ENCODE data around the gene APOBR.
"Not testable (repeated sequence)": the region's sequence is repeated elsewhere in the genome, so short reads cannot be mapped to it uniquely, and the experiment has no call there.

APOBR gene

DNA sequence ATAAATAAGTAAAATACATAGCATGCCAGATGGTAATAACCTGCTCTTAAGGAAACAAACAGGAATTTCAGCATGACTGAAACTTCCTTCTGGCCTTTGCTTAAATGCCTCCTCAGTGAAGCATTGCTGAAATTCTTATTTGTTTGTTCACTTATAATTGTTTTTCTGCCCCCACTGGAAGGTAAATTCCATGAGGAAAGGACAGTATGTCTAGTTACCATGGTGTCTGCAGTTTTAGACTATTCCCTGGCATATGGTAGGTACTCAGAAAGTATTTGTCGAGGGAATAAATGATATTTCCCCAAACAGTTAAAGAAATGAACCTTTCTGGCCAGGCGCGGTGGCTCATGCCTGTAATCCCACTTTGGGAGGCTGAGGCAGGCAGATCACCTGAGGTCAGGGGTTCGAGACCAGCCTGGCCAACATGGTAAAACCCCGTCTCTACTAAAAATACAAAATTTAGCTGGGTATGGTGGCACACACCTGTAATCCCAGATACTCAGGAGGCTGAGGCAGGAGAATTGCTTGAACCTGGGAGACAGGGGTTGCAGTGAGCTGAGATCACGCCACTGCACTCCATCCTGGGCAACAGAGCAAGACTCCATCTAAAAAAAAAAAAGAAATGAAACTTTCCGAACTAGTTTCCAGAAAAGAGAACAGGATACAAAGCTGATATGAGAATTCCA, 32.8 kb downstream of the APOBR start:
- DNase-seq (ENCODE audit: low read depth in 2 of 2): not testable (repeated sequence)

DNA sequence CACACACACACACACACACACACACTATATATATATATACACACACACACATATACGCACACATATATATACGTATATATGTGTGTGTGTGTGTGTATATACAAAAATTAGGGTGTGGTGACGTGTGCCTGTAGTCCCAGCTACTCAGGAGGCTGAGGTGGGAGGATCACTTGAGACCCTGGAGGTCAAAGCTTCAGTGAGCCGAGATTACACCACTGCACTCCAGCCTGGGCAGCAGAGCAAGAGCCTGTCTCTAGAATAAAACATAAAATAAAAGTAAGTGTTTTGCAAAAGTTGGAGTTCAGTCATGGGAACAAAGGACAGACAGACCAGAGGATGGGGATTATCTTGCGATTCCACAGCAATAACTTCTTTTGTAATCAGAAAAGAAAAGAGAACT, 33.5 kb downstream of the APOBR start:
- DNase-seq (ENCODE audit: low read depth in 2 of 2): no peak

DNA sequence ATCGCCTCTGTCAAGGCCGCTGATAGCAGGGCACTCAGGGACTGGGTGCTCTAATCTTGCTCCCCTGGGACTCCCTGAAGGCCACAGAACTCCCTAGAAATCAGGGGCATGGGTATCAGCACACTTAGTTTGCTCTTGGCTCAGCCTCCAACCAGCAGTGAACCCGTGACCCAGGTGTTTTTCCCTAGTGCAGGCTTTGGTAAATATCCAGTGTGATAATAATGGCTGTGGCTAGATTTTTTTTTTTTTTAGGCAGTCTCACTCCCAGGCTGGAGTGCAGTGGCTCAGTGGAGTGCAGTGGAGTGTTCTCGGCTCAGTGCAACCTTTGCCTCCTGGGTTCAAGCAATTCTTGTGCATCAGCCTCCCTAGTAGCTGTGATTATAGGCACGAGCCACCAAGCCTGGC, 34.0 kb downstream of the APOBR start:
- DNase-seq (ENCODE audit: low read depth in 2 of 2): no peak

DNA sequence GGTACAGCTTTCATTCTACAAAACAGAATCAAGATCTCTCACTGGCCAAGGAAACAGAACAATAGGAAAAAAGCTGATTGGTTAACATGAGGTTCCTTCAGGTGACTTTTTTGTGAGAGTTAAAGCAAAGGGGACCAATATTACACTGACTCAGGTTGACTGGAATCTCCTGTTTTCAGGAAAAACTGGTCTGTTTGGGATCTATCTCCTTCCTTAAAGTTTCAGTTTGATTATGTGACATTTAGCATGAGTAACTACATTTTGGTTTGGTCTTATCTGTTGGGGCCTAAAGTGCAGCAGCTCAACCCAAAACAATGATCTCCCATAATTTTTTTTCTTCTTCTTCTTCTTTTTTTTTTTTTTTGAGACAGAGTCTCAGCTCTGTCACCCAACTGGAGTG, 34.7 kb downstream of the APOBR start:
- no peak for DNase-seq (ENCODE audit: low read depth in 2 of 2)

DNA sequence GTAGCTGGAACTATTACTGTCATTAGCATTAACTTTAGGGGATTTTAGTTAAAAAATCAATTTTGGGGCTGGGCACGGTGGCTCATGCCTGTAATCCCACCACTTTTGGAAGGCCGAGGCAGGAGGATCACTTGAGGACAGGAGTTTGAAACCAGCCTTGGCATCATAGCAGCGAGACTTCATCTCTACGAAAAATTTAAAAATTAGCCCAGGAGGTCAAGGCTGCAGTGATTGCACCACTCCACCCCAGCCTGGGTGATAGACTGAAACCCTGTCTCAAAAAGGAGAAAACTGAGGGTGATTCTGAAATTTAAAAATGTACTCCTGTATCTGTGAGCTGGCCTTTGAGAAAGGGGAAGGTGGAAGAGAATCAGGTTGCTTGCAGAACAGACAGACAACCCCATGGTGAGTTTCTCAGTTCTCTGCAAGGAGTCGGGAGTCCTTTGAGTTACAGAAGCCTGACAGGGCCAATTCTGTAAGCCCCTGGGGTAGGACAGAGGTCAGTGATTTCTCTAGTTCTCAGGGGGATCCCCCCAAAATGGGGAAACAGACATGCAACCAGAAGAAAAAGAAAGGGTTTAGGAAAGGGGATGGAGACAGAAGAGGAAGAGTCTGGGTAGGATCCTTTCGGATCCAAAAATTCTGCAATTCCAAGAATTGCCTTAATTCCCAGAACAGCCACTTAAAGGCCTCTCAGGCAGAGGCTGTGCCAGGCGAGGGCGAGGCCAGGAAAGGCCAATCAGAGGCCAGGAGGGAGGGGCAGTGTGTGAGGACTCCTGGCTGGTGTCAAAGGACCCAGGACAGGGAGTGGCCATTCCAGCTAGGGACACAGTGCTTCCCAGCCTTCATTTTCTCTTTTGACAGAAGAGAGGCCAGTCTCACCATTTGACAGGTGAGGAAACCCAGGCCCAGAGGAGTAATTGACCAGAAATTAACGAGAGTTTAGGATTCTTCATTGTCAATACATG, 37.6 kb downstream of the APOBR start:
- DNase-seq (ENCODE audit: low read depth in 2 of 2): no peak

DNA sequence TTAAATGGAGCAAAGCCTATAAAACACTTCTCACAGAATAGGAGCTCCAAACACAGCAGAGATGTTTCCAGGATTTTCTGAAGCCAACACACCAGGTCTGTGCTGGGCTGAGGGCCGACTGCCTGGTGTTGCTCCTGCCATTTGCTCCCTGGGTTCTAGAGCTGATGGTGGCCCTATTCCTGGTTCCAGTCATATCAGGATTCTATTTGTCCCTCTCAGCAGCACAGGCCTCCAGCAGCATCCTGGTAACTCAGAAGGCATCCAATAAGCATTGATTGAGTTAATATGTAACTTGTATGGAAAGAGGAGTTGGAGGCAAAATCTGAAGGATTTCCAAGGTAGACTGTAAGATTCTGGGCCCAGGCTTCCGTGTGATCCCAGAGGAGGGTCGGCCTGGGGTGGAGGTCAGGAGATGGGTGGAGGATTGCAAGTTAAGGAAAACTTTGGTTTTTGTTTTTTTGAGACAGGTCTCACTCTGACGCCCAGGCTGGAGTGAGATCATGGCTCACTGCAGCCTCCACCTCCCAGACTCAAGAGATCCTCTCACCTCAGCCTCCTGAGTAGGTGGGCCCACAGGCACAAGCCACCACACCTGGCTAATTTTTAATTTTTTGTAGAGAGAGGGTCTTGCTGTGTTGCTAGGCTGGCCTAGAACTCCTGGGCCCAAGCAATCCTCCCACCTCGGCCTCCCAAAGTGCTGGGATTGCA, 38.7 kb downstream of the APOBR start:
- no peak for DNase-seq (ENCODE audit: low read depth in 2 of 2)

DNA sequence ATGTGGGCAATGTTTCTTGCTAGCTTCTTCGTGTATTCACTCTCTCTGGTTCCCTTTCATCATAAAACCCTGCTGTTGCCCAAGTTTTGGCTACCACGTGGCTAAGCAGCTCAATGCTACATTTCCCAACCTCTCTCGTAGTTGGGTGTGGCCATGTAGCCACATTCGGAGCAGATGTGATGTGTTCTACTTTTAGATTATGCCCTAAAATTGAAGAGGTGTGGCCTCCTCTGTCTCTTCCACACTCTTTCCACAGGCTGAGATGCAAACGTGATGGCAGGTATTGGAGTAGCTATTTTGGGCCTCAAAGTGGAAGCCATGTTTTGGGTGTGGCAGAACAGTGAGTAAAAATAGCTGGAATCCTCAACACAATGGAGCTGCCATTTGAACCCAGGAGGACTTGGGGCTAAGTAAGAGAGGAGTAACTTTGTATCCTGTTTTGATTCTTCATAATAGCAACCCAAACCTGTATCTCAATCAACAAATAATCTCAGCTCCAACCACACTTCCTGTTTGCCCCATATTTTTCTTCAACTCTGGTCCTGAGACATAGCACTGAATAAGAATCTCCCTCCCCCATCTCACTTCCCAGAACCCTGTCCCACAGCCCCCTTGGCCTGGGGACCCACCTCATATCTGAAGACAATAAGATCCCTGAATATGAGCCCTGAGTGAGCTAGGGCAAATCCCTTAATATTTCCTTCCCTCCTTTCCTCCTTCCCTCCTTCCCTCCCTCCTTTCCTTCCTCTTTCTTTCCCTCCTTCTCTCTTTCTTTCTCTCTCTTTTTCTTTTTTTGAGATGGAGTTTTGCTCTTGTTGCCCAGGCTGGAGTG, 40.3 kb downstream of the APOBR start:
- DNase-seq (ENCODE audit: low read depth in 2 of 2): no peak

DNA sequence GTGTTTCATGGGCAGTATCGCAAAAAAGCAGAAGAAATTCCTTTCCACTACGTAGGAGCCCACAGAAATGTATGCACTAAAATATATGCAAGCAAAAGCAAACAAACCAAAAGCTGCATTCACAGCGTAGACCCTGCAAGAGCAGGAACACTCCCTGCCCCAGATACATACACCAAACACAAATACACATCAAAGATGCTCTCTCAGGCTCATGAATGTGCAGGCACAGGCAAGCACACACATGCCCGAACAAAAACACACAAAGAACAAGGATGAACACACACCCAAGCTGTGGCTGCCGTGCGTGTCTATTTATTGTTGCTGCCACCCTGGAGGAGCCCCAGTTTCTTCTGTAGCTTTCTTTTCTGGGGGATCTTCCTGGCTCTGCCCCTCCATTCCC, 42.6 kb downstream of the APOBR start:
- DNase-seq (ENCODE audit: low read depth in 2 of 2): no peak

DNA sequence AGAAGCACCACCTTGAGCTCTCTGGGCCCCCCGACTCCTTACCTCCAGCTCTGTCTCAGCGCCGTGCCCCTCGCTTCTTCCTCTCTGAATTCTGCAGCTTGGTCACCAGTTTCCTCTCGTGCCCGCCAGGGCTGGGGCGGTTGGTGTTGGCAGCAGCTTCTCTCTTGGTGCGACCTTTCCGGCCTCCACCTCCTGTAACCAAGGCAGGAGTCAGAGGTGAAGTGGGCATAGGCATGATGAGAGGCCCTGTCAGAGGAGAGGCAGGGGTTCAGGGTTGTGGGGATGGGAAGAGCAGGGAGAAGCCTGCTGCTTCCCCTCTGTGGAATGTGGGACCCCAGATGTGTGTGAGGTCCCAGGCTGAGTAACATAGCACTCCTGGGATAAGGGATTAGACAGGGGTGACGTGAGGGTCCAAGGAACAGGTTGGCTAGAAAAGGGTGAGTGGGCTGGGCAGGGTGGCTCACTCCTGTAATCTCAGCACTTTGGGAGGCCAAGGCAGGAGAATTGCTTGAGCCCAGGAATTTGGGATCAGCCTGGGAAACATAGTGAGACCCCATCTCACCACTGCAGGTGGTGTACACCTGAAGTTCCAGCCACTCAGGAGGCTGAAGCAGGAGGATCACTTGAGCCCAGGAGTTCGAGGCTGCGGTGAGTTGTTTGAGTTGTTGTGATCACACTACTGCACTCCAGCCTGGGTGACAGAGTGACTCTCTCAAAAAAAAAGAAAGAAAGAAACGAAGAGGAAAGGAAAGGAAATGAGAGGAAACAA, 43.7 kb downstream of the APOBR start:
- DNase-seq (ENCODE audit: low read depth in 2 of 2): no peak

DNA sequence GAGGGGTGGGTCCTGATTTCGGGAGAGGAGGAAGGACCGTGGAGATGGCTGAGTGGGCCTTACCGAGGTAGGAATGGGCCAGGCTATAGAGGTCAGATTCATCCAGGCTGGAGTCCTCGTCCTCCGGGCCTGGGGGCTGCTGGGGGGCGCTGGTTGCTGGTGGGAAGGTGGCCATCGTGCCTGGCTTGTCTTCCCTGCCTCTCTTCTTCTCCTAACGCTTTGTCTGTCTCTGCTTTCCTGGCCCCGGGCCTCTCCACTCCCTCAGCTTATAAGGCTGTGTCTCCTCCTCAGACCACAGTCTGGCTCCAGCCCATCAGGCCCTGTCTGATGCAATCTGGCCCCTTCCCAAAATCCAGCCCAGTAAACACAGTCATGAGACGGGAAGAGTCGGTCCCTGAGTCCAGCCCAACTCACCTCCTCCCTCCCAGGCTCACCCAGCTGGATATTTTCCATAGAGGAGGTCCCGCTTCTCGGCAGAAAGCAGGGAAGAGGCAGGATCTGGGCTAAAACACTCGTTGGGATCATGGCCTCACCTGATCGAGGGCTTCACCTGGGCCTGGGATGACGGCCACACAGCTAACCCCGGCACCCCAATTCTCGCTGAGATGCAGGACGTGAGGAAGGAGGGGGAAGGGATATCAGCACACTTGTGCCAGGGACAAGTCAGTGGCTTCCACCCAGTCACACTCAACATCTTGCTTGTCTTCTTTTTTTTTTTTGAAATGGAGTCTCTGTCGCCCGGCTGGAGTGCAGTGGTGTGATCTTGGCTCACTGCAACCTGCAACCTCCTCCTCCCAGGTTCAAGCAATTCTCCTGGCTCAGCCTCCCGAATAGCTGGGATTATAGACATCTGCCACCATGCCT, 44.5 kb downstream of the APOBR start, which contains the start of gene NUPR1:
TSS of gene NUPR1 (minus strand) at position 242 of the 864 bp plus-strand sequence. CDS start at position 175, 67 bp downstream.
- no peak for DNase-seq (ENCODE audit: low read depth in 2 of 2)

DNA sequence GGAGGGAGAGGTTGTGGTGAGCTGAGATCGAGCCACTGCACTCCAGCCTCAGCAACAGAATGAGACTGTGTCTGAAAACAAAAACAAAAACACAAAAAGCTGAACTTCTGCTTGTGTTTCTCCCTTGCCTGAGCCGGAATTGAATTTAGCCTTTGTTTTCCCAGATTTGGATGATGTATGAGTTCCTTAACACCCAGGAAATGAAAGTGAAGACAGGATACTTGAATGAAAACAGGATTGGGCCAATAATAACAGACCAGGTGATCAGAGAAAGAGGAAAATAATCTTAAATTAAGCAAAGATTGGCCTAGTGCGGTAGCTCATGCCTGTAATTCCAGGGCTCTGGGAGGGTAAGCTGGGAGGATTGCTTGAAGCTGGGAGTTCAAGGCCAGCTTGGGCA, 45.9 kb downstream of the APOBR start:
- DNase-seq (ENCODE audit: low read depth in 2 of 2): no peak

DNA sequence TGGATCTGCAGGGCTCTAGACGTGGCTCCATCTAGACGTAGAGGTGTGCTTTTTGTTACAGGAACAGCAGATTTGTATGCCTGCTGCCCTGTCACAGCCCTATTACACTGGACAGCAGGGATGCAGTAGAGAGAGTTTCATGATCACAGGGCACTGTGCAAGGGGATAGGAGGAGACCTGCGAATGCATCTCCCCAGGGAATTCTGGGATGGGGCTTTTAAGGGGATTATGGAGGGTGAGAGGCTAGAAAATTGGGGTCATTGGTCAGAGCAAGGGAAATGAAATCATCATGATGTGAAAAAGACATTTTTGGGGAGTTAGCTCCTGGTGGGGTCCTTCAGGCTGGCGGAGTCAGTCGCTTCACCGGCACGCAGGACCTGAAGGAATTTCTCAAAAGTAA, 48.2 kb downstream of the APOBR start:
- DNase-seq (ENCODE audit: low read depth in 2 of 2): no peak

DNA sequence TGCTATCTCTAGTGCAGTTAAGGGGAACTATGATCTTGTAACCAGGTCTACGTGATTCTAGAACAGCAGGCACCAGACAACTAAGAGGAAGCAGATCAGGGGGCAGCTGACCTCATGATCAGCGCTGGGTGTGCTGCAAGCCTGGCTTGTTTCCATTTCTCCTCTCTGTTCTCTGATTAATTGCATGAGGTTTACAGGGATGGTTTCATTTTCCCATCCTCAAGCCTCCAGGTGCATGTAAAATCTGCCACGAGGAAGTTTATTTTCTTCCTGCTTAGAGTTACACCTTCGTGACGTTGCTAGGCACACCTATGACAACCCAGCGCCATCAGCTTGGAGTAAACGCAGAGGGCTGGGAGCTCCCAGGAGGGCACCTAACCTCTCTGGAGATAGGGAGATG, 48.6 kb downstream of the APOBR start:
- no peak for DNase-seq (ENCODE audit: low read depth in 2 of 2)

DNA sequence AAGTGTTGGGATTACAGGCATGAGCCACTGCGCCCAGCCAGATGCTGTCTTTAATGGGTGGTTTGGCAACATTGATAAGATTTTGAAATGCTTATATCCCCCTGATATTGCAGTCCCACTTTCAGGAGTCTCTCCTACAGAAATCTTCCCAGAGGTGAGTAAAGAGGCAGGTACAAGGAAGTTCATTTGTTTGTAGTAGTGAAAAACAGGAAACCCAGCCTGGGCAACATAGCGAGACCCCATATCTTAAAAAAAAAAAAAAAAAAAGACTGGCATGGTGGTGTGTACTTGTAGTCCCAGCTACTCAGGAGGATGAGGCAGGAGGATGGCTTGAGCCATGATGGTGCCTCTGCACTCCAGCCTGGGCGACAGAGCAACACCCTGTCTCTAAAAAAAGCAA, 50.6 kb downstream of the APOBR start:
- DNase-seq (ENCODE audit: low read depth in 2 of 2): no peak

DNA sequence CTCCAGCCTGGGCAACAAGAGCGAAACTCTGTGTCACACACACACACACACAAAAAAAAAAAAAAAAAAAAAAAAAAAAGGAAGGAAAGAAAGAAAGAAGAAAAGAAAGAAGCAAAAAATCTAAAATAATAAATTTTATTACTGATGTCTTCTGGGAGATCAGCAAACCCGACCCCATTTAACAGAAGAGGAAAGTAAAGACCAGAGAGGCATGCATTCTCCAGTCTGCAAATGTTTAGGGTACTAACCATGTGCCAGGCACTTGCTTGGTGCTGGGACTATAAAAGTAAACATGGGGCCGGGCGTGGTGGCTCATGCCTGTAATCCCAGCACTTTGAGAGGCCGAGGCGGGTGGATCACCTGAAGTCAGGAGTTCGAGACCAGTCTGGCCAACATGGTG, 51.5 kb downstream of the APOBR start:
- not testable (repeated sequence) for DNase-seq (ENCODE audit: low read depth in 2 of 2)

DNA sequence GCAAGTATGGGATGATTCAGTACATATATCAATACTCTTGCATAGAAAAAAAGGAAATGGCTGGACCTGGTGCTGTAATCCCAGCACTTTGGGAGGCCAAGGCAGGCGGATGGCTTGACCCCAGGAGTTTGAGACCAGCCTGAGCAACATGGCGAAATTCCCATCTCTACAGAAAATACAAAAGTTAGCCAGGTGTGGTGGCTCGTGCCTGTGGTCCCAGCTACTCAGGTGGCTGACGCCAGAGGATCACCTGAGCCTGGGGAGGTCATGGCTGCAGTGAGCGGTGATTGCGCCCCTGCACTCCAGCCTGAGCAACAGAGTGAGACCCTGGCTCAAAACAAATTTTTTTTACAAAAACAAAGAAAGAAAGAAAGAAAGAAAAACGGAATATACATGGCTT, 52.2 kb downstream of the APOBR start:
- DNase-seq (ENCODE audit: low read depth in 2 of 2): no peak

DNA sequence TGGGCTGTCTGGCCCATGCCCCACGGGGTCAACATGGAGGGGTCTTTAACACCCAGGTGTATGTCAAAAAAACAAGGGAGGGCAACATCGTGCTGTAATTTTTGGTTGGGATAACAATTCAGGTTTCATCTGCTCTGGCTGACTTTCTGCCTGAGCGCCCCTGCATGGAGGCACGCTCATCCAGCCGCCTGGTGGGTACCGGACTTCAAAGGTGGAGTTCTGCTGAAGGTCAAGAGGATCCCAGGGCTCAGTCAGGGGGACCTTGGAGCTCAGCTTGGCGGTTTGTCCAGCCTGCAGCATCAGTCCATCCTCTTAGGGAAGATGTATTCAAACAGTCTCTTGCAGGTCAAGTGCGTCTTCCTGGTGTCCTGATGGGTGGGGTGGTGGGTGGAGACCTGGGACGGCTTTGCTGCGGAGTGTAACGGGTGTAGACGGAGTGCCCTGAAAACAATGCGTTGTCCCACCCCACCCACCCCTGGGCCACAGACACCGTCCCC, 53.9 kb downstream of the APOBR start:
- DNase-seq (ENCODE audit: low read depth in 2 of 2): no peak
